ENCODE results near the gene HIF3A.

Gene HIF3A

DNA sequence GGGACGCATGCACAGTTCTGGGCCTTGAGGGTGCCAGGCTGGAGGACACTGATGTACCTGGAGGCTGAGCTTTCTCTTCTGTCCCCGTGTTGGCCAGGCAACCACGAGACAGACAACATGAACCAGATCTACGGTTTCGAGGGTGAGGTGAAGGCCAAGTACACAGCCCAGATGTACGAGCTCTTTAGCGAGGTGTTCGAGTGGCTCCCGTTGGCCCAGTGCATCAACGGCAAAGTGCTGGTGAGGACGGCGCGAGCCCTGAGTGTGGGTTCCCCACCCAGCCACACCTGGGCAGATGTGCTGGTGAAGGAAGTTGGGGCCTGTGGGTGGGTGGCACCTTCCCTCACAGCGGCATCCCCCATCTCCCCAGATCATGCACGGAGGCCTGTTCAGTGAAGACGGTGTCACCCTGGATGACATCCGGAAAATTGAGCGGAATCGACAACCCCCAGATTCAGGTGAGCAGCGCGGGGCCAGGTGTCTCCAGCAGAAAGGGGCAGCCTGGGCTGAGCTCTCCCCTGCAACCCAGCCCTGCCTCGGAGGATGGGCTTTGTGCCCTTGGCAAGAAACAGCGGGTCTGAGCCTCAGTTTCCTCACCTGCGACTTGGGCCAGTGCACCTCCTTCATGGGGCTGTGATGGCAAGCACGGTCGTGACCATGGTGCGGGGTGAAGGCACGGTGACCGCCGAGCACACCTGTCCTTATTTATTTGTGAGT lies 90.3 kb downstream of the HIF3A start:
- no peak for DNase-seq

GRCh38 chr19:46387713-46388130 lies 90.9 kb downstream of the HIF3A start:
- no peak for DNase-seq

DNA sequence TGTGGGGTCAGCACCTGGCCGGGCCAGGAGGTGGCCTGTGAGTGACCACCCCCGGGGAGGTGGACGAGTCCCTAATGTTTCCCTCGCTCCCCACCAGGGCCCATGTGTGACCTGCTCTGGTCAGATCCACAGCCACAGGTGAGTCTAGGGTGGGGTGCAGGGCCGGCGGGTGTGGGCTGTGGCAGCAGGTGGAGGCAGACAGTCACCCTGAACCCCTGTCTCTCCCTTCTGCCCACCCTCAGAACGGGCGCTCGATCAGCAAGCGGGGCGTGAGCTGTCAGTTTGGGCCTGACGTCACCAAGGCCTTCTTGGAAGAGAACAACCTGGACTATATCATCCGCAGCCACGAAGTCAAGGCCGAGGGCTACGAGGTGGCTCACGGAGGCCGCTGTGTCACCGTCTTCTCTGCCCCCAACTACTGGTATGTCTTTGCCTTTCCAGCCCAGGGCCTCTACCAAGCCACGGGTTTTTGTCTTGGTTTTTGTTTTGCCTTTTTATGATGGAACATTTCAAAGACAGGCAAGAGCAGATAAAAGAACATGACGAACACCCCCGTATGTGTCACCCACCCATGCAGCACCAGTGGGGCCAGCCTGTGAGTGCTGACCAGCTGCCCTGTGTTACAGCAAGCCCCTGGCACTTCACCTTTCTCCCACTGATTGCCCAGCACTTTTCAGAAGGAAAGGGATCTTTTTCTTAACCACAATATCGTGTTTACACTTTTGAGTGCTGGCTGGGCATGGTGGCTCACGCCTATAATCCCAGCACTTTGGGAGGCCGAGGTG lies 91.7 kb downstream of the HIF3A start:
- no peak for DNase-seq

DNA sequence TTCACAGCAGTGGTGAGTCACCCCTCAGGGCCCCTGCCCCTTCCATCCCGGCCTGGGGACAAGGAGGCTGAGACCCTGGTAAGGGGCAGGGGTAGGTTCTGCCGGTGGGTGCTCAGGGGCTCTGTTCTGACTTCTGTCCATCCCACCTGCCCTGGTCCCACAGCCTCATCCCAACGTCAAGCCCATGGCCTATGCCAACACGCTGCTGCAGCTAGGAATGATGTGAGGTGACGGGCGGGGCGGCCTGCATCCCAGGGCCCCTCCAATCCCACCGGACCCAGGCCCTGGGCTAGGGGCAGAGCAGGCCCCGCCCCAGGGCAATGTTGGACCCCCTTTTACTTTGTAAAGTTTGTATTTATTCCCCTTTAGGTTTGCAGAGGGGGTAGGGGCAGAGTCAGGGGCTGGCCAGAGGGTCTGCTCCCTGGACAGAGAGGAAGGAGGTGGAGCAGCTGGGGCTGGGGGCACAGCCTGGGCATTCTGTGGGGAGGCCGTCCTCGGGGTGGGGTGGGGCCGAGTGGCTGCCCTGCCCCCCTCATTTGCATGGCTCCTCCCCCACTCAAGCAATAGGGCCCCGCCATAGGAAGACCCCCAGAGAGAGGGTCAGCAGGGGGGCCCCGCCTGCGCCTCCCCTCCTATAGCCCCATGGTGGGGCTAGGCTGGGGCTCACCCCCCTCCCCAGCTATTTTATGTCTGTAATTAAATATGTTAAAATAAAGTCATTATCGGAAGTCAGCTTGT lies 93.4 kb downstream of the HIF3A start:
- no peak for DNase-seq

- no peak for DNase-seq
These were observed 94.0 kb downstream of the HIF3A start for GRCh38 chr19:46390866-46391265.

GRCh38 chr19:46391296-46392251 lies 94.7 kb downstream of the HIF3A start:
- no peak for DNase-seq

DNA sequence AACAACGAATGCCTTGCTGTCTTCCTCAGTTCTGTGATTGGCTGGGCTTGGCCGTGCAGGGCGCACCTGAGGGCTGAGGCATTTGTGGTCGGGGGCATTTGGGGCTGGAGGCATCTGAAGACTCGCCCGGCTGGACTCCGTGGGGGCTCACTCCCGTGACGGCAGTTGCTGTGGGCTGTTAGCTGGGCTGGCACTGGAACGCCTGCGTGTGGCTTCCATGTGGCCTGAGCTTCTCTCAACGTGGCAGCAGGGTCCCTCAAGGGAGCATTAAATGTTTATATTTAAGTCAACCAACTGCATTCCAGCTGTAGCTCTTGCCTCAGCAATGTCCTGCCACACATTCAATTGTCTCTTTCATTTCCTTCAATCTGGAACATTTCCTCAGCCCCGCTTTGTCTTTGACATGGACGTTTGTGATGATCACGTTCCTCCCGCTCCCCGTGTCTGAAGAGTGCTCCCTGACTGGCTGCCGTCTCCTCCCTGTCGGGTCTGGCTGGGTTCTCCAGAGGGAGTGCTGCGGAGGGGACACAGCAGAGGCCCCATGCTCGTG lies 95.5 kb downstream of the HIF3A start:
- no peak for DNase-seq

DNA sequence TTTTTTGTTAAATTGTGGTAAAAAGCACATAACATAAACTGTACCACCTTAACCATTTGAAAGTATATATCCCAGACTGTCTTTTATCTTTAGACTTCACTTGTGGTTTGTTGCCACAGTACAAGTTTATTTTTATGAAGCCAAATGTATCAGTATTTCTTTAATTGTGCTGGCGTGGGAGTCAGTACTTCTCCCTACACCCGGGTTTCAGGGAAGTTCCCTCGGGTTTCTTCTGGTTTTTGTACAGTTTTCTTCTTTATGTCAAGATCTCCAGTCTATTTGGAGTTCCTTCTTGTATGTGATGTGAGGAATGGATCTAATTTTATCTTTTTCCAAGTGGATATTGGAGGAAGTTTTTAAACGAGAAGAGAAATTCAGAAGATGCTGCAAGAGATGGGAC lies 96.0 kb downstream of the HIF3A start:
- DNase-seq, result no peak

Measured in right forelimb (tissue), 1 donor.